ENCODE results near the gene DNMBP. TPM values are rescaled to one million over a fixed set of nuclear protein-coding genes. Genes with fewer than 3 reads are reported as not detected.

Gene DNMBP
- total RNA-seq, 2 experiments from 2014 or later: 2.2 to 2.3 TPM

GRCh38 chr10:99850021-99850766 lies 159.6 kb downstream of the DNMBP start:
- H3K27me3 ChIP-seq (ENCODE audit: control insufficient read depth in 1 of 2, insufficient read depth in 2 of 2, low read length in 2 of 2): peaks cover 0 to 8% of the 10 kb centered on the region in 2 experiments
- ChIA-PET POLR2A (no interaction called here), CTCF (interaction anchor here (1.0 kb wide), 1 partner anchor 196 kb away, joined by 4 read pairs; no protein-coding TSS in a partner anchor)
- TF ChIP-seq CTCF (IDR thresholded peaks at IDR 0.05): no peak
- Mint-ChIP-seq H3K9me3 (no peaks in the 10 kb centered on the region), H3K4me3 (no peak overlapping the region), H3K27ac (no peak overlapping the region), H3K27me3 (no peaks in the 10 kb centered on the region), H3K36me3 (ENCODE audit: low read depth) (peaks cover 9% of the 10 kb centered on the region), H3K4me1 (ENCODE audit: low read depth) (peaks cover 5% of the 10 kb centered on the region)
- no peak for DNase-seq
- H3K27ac ChIP-seq (ENCODE audit: low read depth in 1 of 2, low read length in 2 of 2): no peak overlapping the region
- no peak for ATAC-seq (ENCODE audit: poor library complexity)
- no peaks in the 10 kb centered on the region for H3K36me3 ChIP-seq (ENCODE audit: insufficient read depth, low read length)
- peaks cover 6% of the 10 kb centered on the region for H3K4me1 ChIP-seq (ENCODE audit: insufficient read depth, low read length)
- intact Hi-C loops (cut with DNase I, micrococcal nuclease): no loop called here
- H3K4me3 ChIP-seq (ENCODE audit: low read length): no peak overlapping the region
- no peaks in the 10 kb centered on the region for H3K9me3 ChIP-seq (ENCODE audit: control insufficient read depth in 1 of 2, insufficient read depth in 1 of 2, low read length in 2 of 2)

- H3K4me3 Mint-ChIP-seq: no peak overlapping the region
- no peak for TF ChIP-seq CTCF (IDR thresholded peaks at IDR 0.05)
- H3K36me3 Mint-ChIP-seq (ENCODE audit: low read depth): peaks cover 9% of the 10 kb centered on the region
Observed at GRCh38 chr10:99849536-99849935, 160.2 kb downstream of the DNMBP start.

GRCh38 chr10:99849057-99849456 lies 160.7 kb downstream of the DNMBP start:
- intact Hi-C loops (cut with DNase I, micrococcal nuclease): loop anchor here (5.0 to 10.0 kb wide), 4 partner anchors 378 to 656 kb away; partner anchors contain the start of gene CHUK (in 1 of the 2)
- Histone ChIP-seq H3K4me3 (ENCODE audit: low read length) (no peak overlapping the region), H3K4me1 (ENCODE audit: insufficient read depth, low read length) (peaks cover 6% of the 10 kb centered on the region), H3K27ac (ENCODE audit: low read depth in 1 of 2, low read length in 2 of 2) (no peak overlapping the region), H3K36me3 (ENCODE audit: insufficient read depth, low read length) (no peaks in the 10 kb centered on the region), H3K27me3 (ENCODE audit: control insufficient read depth in 1 of 2, insufficient read depth in 2 of 2, low read length in 2 of 2) (peaks cover 0 to 8% of the 10 kb centered on the region in 2 experiments), H3K9me3 (ENCODE audit: control insufficient read depth in 1 of 2, insufficient read depth in 1 of 2, low read length in 2 of 2) (no peaks in the 10 kb centered on the region)
- Mint-ChIP-seq H3K27me3 (no peaks in the 10 kb centered on the region), H3K4me1 (ENCODE audit: low read depth) (peaks cover 5% of the 10 kb centered on the region), H3K9me3 (no peaks in the 10 kb centered on the region), H3K4me3 (no peak overlapping the region), H3K27ac (no peak overlapping the region), H3K36me3 (ENCODE audit: low read depth) (peaks cover 9% of the 10 kb centered on the region)
- ChIA-PET POLR2A (interaction anchor here (0.6 kb wide), 1 partner anchor 181 kb away, joined by 3 read pairs; no protein-coding TSS in a partner anchor), CTCF (interaction anchor here (5.0 kb wide), 1 partner anchor 197 kb away, joined by 41 read pairs; no protein-coding TSS in a partner anchor)
- TF ChIP-seq CTCF (IDR thresholded peaks at IDR 0.05): no peak
- ATAC-seq (ENCODE audit: poor library complexity) (no peak), DNase-seq (no peak)

More at GRCh38 chr10:99849536-99849935, 160.2 kb downstream of the DNMBP start:
- Mint-ChIP-seq H3K4me1 (ENCODE audit: low read depth) (peaks cover 5% of the 10 kb centered on the region), H3K9me3 (no peaks in the 10 kb centered on the region), H3K27me3 (no peaks in the 10 kb centered on the region), H3K27ac (no peak overlapping the region)
- peaks cover 6% of the 10 kb centered on the region for H3K4me1 ChIP-seq (ENCODE audit: insufficient read depth, low read length)
- no peaks in the 10 kb centered on the region for H3K36me3 ChIP-seq (ENCODE audit: insufficient read depth, low read length)
- intact Hi-C loops (cut with DNase I, micrococcal nuclease): loop anchor here (5.0 to 10.0 kb wide), 4 partner anchors 378 to 655 kb away; partner anchors contain the start of gene CHUK (in 1 of the 2)
- H3K27ac ChIP-seq (ENCODE audit: low read depth in 1 of 2, low read length in 2 of 2): no peak overlapping the region
- DNase-seq (no peak), ATAC-seq (ENCODE audit: poor library complexity) (no peak)
- no peak overlapping the region for H3K4me3 ChIP-seq (ENCODE audit: low read length)
- H3K9me3 ChIP-seq (ENCODE audit: control insufficient read depth in 1 of 2, insufficient read depth in 1 of 2, low read length in 2 of 2): no peaks in the 10 kb centered on the region
- CTCF ChIA-PET: no interaction called here
- POLR2A ChIA-PET: no interaction called here
- peaks cover 0 to 8% of the 10 kb centered on the region in 2 experiments for H3K27me3 ChIP-seq (ENCODE audit: control insufficient read depth in 1 of 2, insufficient read depth in 2 of 2, low read length in 2 of 2)
